H1 (cell line): ENCODE measurements around the gene ZNF606. TPM values are rescaled to one million over a fixed set of nuclear protein-coding genes. Genes with fewer than 3 reads are reported as not detected.

ENCODE experiments used
- ASH2L ChIP-seq: fragments of 200-600, 300-600 bp; sonication (generic); IDR thresholded peaks from one replicate; pipeline ENCODE4 v1.7.1; 2017; ENCODE audit warnings: low read length
- PHF8 ChIP-seq: fragments of 200-600 bp; sonication (generic); conservative IDR thresholded peaks from 2 replicates; pipeline ENCODE4 v1.7.1; 2012; ENCODE audit warnings: low read depth, mild to moderate bottlenecking, inconsistent platforms, low read length, moderate library complexity
- polyA plus RNA-seq, 7 experiments: library from polyadenylated mRNA; depleted of rRNA in 3 of 7; stranded (reverse) in 5 of 7; unstranded in 2 of 7; fragments of >200 nt in 5 of 7; fragments of 200-250 nt in 2 of 7; gene quantifications; 1 replicate in 5 of 7; 2 replicates in 1 of 7; 4 replicates in 1 of 7; pipeline versions ENCODE4 v1.2.1 to v1.2.3, GENCODE V29; 2011 to 2013; ENCODE audit warnings: missing spikeins in 2 of 7, mixed read lengths in 2 of 7
- total RNA-seq: library from RNA; stranded (reverse); fragmentation: NEBNext Ultra II Directional; extraction: Animal tissue kit (Norgen Biotek cat#: 25700); gene quantifications from 2 replicates; pipeline ENCODE4 v1.2.1, GENCODE V29; 2021

The ZNF606 gene
- total and polyA plus RNA-seq, 2 of the 8 experiments (the other 6 are each of a cell fraction or from before 2014, with no cell fraction given), result 5.2 to 19.3 TPM

DNA sequence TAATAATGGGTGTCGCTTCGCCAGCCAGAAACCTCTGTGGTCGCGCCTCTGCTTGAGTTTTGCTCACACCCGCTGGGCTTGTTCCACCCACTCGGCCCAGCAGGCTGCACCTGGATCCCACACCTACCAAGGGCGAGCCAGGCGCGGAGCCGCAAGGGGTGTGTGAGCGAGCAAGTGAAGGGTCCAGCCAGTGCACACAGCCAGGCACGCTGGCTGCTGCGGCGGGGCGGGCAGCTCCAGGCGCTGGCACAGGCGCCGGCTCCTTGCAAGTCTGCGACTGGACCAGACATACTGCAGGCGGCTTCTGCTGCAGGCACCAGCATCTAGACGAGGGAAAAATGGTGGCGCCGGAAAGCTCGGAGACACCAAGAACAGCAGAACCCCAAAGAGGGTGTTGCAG lies 53.3 kb downstream of the ZNF606 start (continued):
- no peak for TF ChIP-seq PHF8
- no peak for TF ChIP-seq ASH2L
